Measurements from ENCODE around the gene PPP1R7. TPM values are rescaled to one million over a fixed set of nuclear protein-coding genes. Genes with fewer than 3 reads are reported as not detected.

Gene PPP1R7
- total RNA-seq, 1 donor from 2014 or later = 52.9 TPM

- no peak for TF ChIP-seq CTCF (IDR thresholded peaks at IDR 0.05)
- no peak for TF ChIP-seq EZH2 (IDR thresholded peaks at IDR 0.05)
- Histone ChIP-seq H3K4me1 (peaks cover 10% of the 10 kb centered on the region), H3K4me3 (no peak overlapping the region), H4K20me1 (ENCODE audit: low read depth) (peaks cover 9% of the 10 kb centered on the region), H3F3A (ENCODE audit: low read depth) (peaks cover 5% of the 10 kb centered on the region), H3K4me2 (no peak overlapping the region), H3K36me3 (no peaks in the 10 kb centered on the region), H3K27me3 (peaks cover 10% of the 10 kb centered on the region), H2AFZ (replicated peaks) (no peak overlapping the region), H3K9me3 (ENCODE audit: low read depth) (no peaks in the 10 kb centered on the region), H3K79me2 (ENCODE audit: low read depth) (peaks cover 29% of the 10 kb centered on the region), H3K27ac (no peak overlapping the region), H3K9ac (no peak overlapping the region)
- Mint-ChIP-seq H3K36me3 (peaks cover 2% of the 10 kb centered on the region), H3K27me3 (ENCODE audit: insufficient read depth, low read depth) (no peaks in the 10 kb centered on the region), H3K9me3 (no peaks in the 10 kb centered on the region), H3K4me3 (peak overlapping the region; percentile 98), H3K4me1 (peaks cover 31% of the 10 kb centered on the region), H3K27ac (no peak overlapping the region)
- no peak for DNase-seq (ENCODE audit: low spot score)
These were observed 1.8 kb downstream of the PPP1R7 start for GRCh38 chr2:241151934-241152660.

GRCh38 chr2:241153616-241154015, 3.3 kb downstream of the PPP1R7 start:
- H3K4me3 ChIP-seq = no peak overlapping the region
- no peak overlapping the region for H3K9ac ChIP-seq
- H3K36me3 ChIP-seq = no peaks in the 10 kb centered on the region
- peaks cover 4% of the 10 kb centered on the region for H3K36me3 Mint-ChIP-seq
- H3K27ac Mint-ChIP-seq = no peak overlapping the region
- H3K4me1 Mint-ChIP-seq = peaks cover 25% of the 10 kb centered on the region
- H3K9me3 Mint-ChIP-seq = no peaks in the 10 kb centered on the region
- DNase-seq (ENCODE audit: low spot score) = no peak
- H3K4me2 ChIP-seq = no peak overlapping the region
- TF ChIP-seq CTCF (IDR thresholded peaks at IDR 0.05) = no peak
- TF ChIP-seq EZH2phosphoT487 (IDR thresholded peaks at IDR 0.05) = no peak
- TF ChIP-seq EZH2 (IDR thresholded peaks at IDR 0.05) = no peak
- no peaks in the 10 kb centered on the region for H4K20me1 ChIP-seq (ENCODE audit: low read depth)
- peaks cover 4% of the 10 kb centered on the region for H3K4me1 ChIP-seq
- H3K79me2 ChIP-seq (ENCODE audit: low read depth) = peaks cover 14% of the 10 kb centered on the region
- no peak overlapping the region for H3K4me3 Mint-ChIP-seq
- H3K27me3 ChIP-seq = peaks cover 2% of the 10 kb centered on the region
- H3K9me3 ChIP-seq (ENCODE audit: low read depth) = no peaks in the 10 kb centered on the region
- peaks cover 5% of the 10 kb centered on the region for H3F3A ChIP-seq (ENCODE audit: low read depth)
- no peak overlapping the region for H2AFZ ChIP-seq (replicated peaks)
- no peaks in the 10 kb centered on the region for H3K27me3 Mint-ChIP-seq (ENCODE audit: insufficient read depth, low read depth)
- H3K27ac ChIP-seq = no peak overlapping the region

GRCh38 chr2:241154915-241155314, 4.6 kb downstream of the PPP1R7 start:
- Histone ChIP-seq H2AFZ (replicated peaks) (no peak overlapping the region), H3K4me2 (no peak overlapping the region), H3K36me3 (no peaks in the 10 kb centered on the region), H3K9ac (no peak overlapping the region), H3F3A (ENCODE audit: low read depth) (peaks cover 2% of the 10 kb centered on the region), H4K20me1 (ENCODE audit: low read depth) (no peaks in the 10 kb centered on the region), H3K27ac (no peak overlapping the region), H3K9me3 (ENCODE audit: low read depth) (no peaks in the 10 kb centered on the region), H3K4me1 (peaks cover 4% of the 10 kb centered on the region), H3K79me2 (ENCODE audit: low read depth) (peaks cover 13% of the 10 kb centered on the region), H3K27me3 (no peaks in the 10 kb centered on the region), H3K4me3 (no peak overlapping the region)
- Mint-ChIP-seq H3K27me3 (ENCODE audit: insufficient read depth, low read depth) (no peaks in the 10 kb centered on the region), H3K4me3 (no peak overlapping the region), H3K9me3 (no peaks in the 10 kb centered on the region), H3K36me3 (peaks cover 4% of the 10 kb centered on the region), H3K4me1 (peaks cover 24% of the 10 kb centered on the region), H3K27ac (no peak overlapping the region)
- TF ChIP-seq CTCF (IDR thresholded peaks at IDR 0.05) (no peak), EZH2 (IDR thresholded peaks at IDR 0.05) (no peak), EZH2phosphoT487 (IDR thresholded peaks at IDR 0.05) (no peak)
- DNase-seq (ENCODE audit: low spot score) = no peak

Data from neural progenitor cell (in vitro differentiated cells).